ENCODE measurements around the gene HSF2BP.

DNA sequence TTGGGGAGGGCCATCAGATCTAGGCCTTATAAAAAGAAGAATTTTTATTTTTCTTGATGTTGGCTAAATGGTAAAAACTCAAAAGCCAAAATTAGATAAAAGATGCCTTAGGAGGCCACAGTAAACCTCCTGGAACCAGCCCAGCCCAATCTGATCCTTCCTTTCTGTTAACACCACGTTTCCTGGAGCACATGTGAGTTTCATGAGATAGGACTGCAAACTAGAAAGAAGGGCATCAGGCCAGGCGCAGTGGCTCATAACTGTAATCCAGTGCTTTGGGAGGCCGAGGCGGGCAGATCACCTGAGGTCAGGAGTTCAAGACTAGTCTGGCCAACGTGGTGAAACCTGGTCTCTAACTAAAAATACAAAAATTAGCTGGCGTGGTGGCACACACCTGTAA, 6.7 kb downstream of the HSF2BP start:
- TF ChIP-seq, protein P1, sequence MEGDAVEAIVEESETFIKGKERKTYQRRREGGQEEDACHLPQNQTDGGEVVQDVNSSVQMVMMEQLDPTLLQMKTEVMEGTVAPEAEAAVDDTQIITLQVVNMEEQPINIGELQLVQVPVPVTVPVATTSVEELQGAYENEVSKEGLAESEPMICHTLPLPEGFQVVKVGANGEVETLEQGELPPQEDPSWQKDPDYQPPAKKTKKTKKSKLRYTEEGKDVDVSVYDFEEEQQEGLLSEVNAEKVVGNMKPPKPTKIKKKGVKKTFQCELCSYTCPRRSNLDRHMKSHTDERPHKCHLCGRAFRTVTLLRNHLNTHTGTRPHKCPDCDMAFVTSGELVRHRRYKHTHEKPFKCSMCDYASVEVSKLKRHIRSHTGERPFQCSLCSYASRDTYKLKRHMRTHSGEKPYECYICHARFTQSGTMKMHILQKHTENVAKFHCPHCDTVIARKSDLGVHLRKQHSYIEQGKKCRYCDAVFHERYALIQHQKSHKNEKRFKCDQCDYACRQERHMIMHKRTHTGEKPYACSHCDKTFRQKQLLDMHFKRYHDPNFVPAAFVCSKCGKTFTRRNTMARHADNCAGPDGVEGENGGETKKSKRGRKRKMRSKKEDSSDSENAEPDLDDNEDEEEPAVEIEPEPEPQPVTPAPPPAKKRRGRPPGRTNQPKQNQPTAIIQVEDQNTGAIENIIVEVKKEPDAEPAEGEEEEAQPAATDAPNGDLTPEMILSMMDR (IDR thresholded peaks at IDR 0.05), result no peak
- TF ChIP-seq POLR2A (IDR thresholded peaks at IDR 0.05), result no peak
- no peak for TF ChIP-seq EP300 (IDR thresholded peaks at IDR 0.05)
